Stimulated activated CD8-positive, alpha-beta memory T cell treated with anti-CD3 and anti-CD28 coated beads, Interleukin-2, amount 100 ng/mL, for 48 hours (primary cell): ENCODE results near the gene GOSR2.

Experiments
- DNase-seq, 2 donors: peaks; one replicate each; pipeline ENCODE4 v3.0.0-alpha.2; 2020; ENCODE audit warnings: low read depth in 2 of 2

The GOSR2 gene

GRCh38 chr17:46991617-46992016 is 68.7 kb downstream of the GOSR2 start:
- DNase-seq = no peak
